ENCODE results near the gene FXYD2. TPM values are rescaled to one million over a fixed set of nuclear protein-coding genes. Genes with fewer than 3 reads are reported as not detected.

FXYD2 gene
- total and polyA plus RNA-seq, 2 of the 8 experiments (the other 6 are each of a cell fraction or from before 2014, with no cell fraction given) = 0.89 to 1.1 TPM

DNA sequence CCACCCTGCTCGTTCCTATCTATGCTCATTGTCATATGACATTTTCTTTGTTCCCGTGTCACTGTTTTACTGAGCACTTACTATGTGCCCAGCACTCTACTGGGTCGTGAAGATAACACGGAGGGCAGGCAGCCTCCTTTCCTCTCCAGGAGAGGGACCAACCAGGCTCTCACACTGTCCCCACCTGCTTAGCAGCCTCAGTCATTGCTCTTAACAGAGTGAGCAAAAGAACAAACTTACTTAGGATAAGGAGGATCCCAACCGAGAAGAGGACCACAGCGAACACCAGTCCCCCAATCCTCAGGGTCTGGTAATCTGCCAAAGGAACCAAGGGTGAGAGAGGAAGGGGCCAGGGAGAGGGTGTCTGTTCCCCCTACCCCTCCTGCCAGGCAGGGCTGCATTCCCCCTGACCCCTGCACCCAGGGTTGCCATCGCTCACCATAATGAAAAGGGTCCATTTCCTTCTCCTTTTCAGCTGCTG, 17.0 kb upstream of the FXYD2 start:
- Histone ChIP-seq H4K5ac (ENCODE audit: insufficient read length, low read depth, low read length) (no peak overlapping the region), H3K27me3 (replicated peaks in 1 of 4; ENCODE audit: control insufficient read depth in 3 of 4, extremely low read depth in 1 of 4, insufficient read depth in 3 of 4, low read length in 3 of 4) (no peaks in the 10 kb centered on the region), H3K23ac (ENCODE audit: insufficient read length) (no peak overlapping the region), H2BK5ac (ENCODE audit: low read depth, low read length) (no peak overlapping the region), H3K79me2 (ENCODE audit: control insufficient read depth in 1 of 2, insufficient read depth in 2 of 2, low read length in 2 of 2) (no peaks in the 10 kb centered on the region), H3K79me1 (ENCODE audit: low read depth, low read length) (no peaks in the 10 kb centered on the region), H2AK5ac (ENCODE audit: low read depth, low read length) (no peak overlapping the region), H3K18ac (ENCODE audit: extremely low read depth, low read length) (no peak overlapping the region), H3K27ac (ENCODE audit: low read depth, low read length) (no peak overlapping the region), H2BK12ac (ENCODE audit: low read depth, low read length) (no peak overlapping the region), H2BK20ac (ENCODE audit: low read length) (no peak overlapping the region), H2BK15ac (ENCODE audit: low read length) (no peak overlapping the region), H4K8ac (ENCODE audit: extremely low read depth, insufficient read depth, low read length) (no peak overlapping the region), H2AFZ (ENCODE audit: low read length) (no peak overlapping the region), H3K9ac (replicated peaks in 1 of 4; ENCODE audit: extremely low read depth in 1 of 4, low read depth in 3 of 4, low read length in 3 of 4) (no peak overlapping the region), H3K36me3 (ENCODE audit: control insufficient read depth in 2 of 4, insufficient read depth in 4 of 4, low read length in 3 of 4) (no peaks in the 10 kb centered on the region; a peak in 1 of 8 replicates), H4K91ac (replicated peaks; ENCODE audit: insufficient read length, low read length) (no peak overlapping the region), H3K4me2 (ENCODE audit: insufficient read depth in 1 of 2, low read depth in 2 of 2, low read length in 2 of 2) (no peak overlapping the region), H2BK120ac (replicated peaks; ENCODE audit: low read depth, low read length) (no peak overlapping the region), H3K23me2 (ENCODE audit: low read depth, low read length) (no peaks in the 10 kb centered on the region; the same call in 1 of the 2 replicates), H3K14ac (ENCODE audit: insufficient read length) (no peak overlapping the region), H3K56ac (replicated peaks; ENCODE audit: insufficient read length, low read depth, low read length) (no peak overlapping the region), H3K4me1 (replicated peaks in 1 of 4; ENCODE audit: control insufficient read depth in 3 of 4, insufficient read depth in 4 of 4, low read length in 3 of 4) (peaks cover 0 to 6% (median 0%) of the 10 kb centered on the region in 4 experiments; a peak in 2 of 7 replicates), H3K9me3 (ENCODE audit: insufficient read depth in 2 of 2, low read depth in 1 of 2, low read length in 1 of 2) (no peaks in the 10 kb centered on the region), H3K4me3 (ENCODE audit: extremely low read depth in 1 of 4, insufficient read depth in 2 of 4, low read depth in 3 of 4, low read length in 4 of 4) (no peak overlapping the region), H3K4ac (replicated peaks; ENCODE audit: insufficient read length, low read depth, low read length) (no peak overlapping the region), H4K20me1 (replicated peaks in 1 of 2; ENCODE audit: control insufficient read depth in 1 of 2, insufficient read depth in 2 of 2, low read length in 2 of 2) (peaks cover 0 to 2% of the 10 kb centered on the region in 2 experiments)
- ChIA-PET CTCF (ENCODE audit: partially characterized antibody) (interaction anchor here (1.0 to 5.8 kb wide), 14 partner anchors 13 to 211 kb away, joined by 3 to 142 read pairs (median 8); partner anchors contain the start of gene FXYD2), POLR2A (ENCODE audit: partially characterized antibody) (no interaction called here)
- DNase-seq (ENCODE audit: low read depth in 1 of 2, low spot score in 2 of 2) = no peak
- 87% methylated on average over 7 of the region's 7 CpGs; no CpG with 5 or more reads in 1 of the 2 experiments for WGBS, 2 experiments (ENCODE audit: extremely low coverage in 1 of 2, insufficient coverage in 1 of 2, insufficient read length in 1 of 2, insufficient replicate concordance in 2 of 2, low coverage in 1 of 2, low lambda C conversion rate in 2 of 2, missing lambda C conversion rate in 1 of 2)
- no peak for FAIRE-seq
- TF ChIP-seq, protein P1, sequence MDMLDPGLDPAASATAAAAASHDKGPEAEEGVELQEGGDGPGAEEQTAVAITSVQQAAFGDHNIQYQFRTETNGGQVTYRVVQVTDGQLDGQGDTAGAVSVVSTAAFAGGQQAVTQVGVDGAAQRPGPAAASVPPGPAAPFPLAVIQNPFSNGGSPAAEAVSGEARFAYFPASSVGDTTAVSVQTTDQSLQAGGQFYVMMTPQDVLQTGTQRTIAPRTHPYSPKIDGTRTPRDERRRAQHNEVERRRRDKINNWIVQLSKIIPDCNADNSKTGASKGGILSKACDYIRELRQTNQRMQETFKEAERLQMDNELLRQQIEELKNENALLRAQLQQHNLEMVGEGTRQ (IDR thresholded peaks at IDR 0.05; ENCODE audit: low read length) = no peak
- TF ChIP-seq POLR2A (IDR thresholded peaks at IDR 0.05; ENCODE audit: control extremely low read depth in 1 of 2, low read depth in 2 of 2, low read length in 2 of 2) (no peak), CEBPB (IDR thresholded peaks at IDR 0.05; ENCODE audit: low read depth, low read length) (no peak), SIRT6 (IDR thresholded peaks at IDR 0.05; ENCODE audit: low read length) (no peak), TBP (IDR thresholded peaks at IDR 0.05; ENCODE audit: low read depth, low read length) (no peak), SP1 (IDR thresholded peaks at IDR 0.05; ENCODE audit: low read depth, low read length) (no peak), SP2 (IDR thresholded peaks at IDR 0.05; ENCODE audit: low read length) (no peak), SAP30 (IDR thresholded peaks at IDR 0.05; ENCODE audit: insufficient read depth, insufficient replicate concordance, low read length) (no peak), RNF2 (IDR thresholded peaks at IDR 0.05; ENCODE audit: borderline replicate concordance, low read depth, low read length, missing control alignments, poor library complexity, severe bottlenecking) (no peak), CHD2 (IDR thresholded peaks at IDR 0.05; ENCODE audit: low read length) (no peak), TCF12 (IDR thresholded peaks at IDR 0.05; ENCODE audit: low read depth, low read length) (no peak), SP4 (IDR thresholded peaks at IDR 0.05; ENCODE audit: low read length) (no peak), EZH2 (IDR thresholded peaks at IDR 0.05; ENCODE audit: low read depth, low read length, severe bottlenecking) (no peak)
- TF ChIP-seq, protein P2, sequence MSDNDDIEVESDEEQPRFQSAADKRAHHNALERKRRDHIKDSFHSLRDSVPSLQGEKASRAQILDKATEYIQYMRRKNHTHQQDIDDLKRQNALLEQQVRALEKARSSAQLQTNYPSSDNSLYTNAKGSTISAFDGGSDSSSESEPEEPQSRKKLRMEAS (IDR thresholded peaks at IDR 0.05) = no peak
